ENCODE data around the gene CNN2. TPM values are rescaled to one million over a fixed set of nuclear protein-coding genes. Genes with fewer than 3 reads are reported as not detected.

CNN2 gene
- total RNA-seq, 2 experiments from 2014 or later = 123 to 130 TPM

- H3K4me3 Mint-ChIP-seq = no peak overlapping the region
- peaks cover 31% of the 10 kb centered on the region for H3K27me3 Mint-ChIP-seq
- no peaks in the 10 kb centered on the region for H3K9me3 Mint-ChIP-seq
- peaks cover 3% of the 10 kb centered on the region for H3K36me3 Mint-ChIP-seq
- intact Hi-C loops (cut with micrococcal nuclease) = no loop called here
- ChIA-PET CTCF (interaction anchor here (1.2 to 1.5 kb wide), 2 partner anchors 10 to 15 kb away, joined by 3 read pairs; partner anchors contain the start of gene WDR18), POLR2A (interaction anchor here (1.2 kb wide), 1 partner anchor 16 kb away, joined by 3 read pairs; no protein-coding TSS in a partner anchor)
- no peak for DNase-seq
- no peak overlapping the region for H3K27ac Mint-ChIP-seq
- peaks cover 15% of the 10 kb centered on the region for H3K4me1 Mint-ChIP-seq (ENCODE audit: low read depth)
Measured at GRCh38 chr19:999379-999719, 27.1 kb upstream of the CNN2 start.

GRCh38 chr19:1000095-1000494 is 26.3 kb upstream of the CNN2 start, which contains the start of gene GRIN3B:
Gene GRIN3B, plus strand, starts transcription at chr19:1000419. Its CDS starts 19 bp downstream, at chr19:1000438.
- H3K9me3 Mint-ChIP-seq = no peaks in the 10 kb centered on the region
- peaks cover 31% of the 10 kb centered on the region for H3K27me3 Mint-ChIP-seq
- no peak within 1 kb of the TSS for H3K4me3 Mint-ChIP-seq
- peaks cover 15% of the 10 kb centered on the region for H3K4me1 Mint-ChIP-seq (ENCODE audit: low read depth)
- ChIA-PET CTCF (interaction anchor here (0.9 to 1.6 kb wide), 4 partner anchors 16 to 244 kb away, joined by 3 to 6 read pairs (median 3); partner anchors contain the start of gene WDR18), POLR2A (no interaction called here)
- intact Hi-C loops (cut with micrococcal nuclease) = loop anchor here (2.0 kb wide), 2 partner anchors 21 to 241 kb away; partner anchors contain the start of genes ATP5F1D, RNU6-2 and TMEM259
- H3K27ac Mint-ChIP-seq = no peak within 1 kb of the TSS
- peak; percentile 86 for DNase-seq
- peaks cover 3% of the 10 kb centered on the region for H3K36me3 Mint-ChIP-seq

- intact Hi-C loops (cut with micrococcal nuclease) = loop anchor here (1.0 to 2.0 kb wide), 3 partner anchors 20 to 240 kb away; partner anchors contain the start of genes ATP5F1D, RNU6-2 and TMEM259
- H3K27me3 Mint-ChIP-seq = peaks cover 31% of the 10 kb centered on the region
- H3K36me3 Mint-ChIP-seq = peaks cover 3% of the 10 kb centered on the region
- ChIA-PET CTCF (interaction anchor here (0.5 to 1.6 kb wide), 8 partner anchors 24 to 243 kb away, joined by 3 to 6 read pairs (median 3); partner anchors contain the start of gene CFD), POLR2A (interaction anchor here (0.9 to 1.0 kb wide), 2 partner anchors 12 to 79 kb away, joined by 3 read pairs; no protein-coding TSS in a partner anchor)
- H3K4me3 Mint-ChIP-seq = no peak overlapping the region
- no peak for DNase-seq
- no peaks in the 10 kb centered on the region for H3K9me3 Mint-ChIP-seq
- H3K4me1 Mint-ChIP-seq (ENCODE audit: low read depth) = peaks cover 15% of the 10 kb centered on the region
- H3K27ac Mint-ChIP-seq = no peak overlapping the region
Measured at GRCh38 chr19:1000591-1001537, 25.5 kb upstream of the CNN2 start.

- Mint-ChIP-seq H3K9me3 (no peaks in the 10 kb centered on the region), H3K27me3 (peaks cover 29% of the 10 kb centered on the region), H3K4me3 (no peak overlapping the region), H3K36me3 (no peaks in the 10 kb centered on the region), H3K4me1 (ENCODE audit: low read depth) (peaks cover 11% of the 10 kb centered on the region), H3K27ac (no peak overlapping the region)
- ChIA-PET POLR2A (interaction anchor here (0.9 to 1.0 kb wide), 2 partner anchors 11 to 79 kb away, joined by 3 read pairs; no protein-coding TSS in a partner anchor), CTCF (interaction anchor here (0.7 to 1.6 kb wide), 6 partner anchors 23 to 242 kb away, joined by 3 to 6 read pairs (median 3); partner anchors contain the start of gene CFD)
- intact Hi-C loops (cut with micrococcal nuclease) = loop anchor here (1.0 to 2.0 kb wide), 3 partner anchors 19 to 239 kb away; partner anchors contain the start of genes ATP5F1D, RNU6-2 and TMEM259
- peak; percentile 78 for DNase-seq
Measured at GRCh38 chr19:1001538-1002166, 24.8 kb upstream of the CNN2 start.

GRCh38 chr19:1002600-1002999 is 23.8 kb upstream of the CNN2 start:
- Mint-ChIP-seq H3K27me3 (peaks cover 27% of the 10 kb centered on the region), H3K4me3 (no peak overlapping the region), H3K9me3 (no peaks in the 10 kb centered on the region), H3K27ac (no peak overlapping the region), H3K36me3 (no peaks in the 10 kb centered on the region), H3K4me1 (ENCODE audit: low read depth) (peaks cover 9% of the 10 kb centered on the region)
- no peak for DNase-seq
- ChIA-PET POLR2A (interaction anchor here (0.7 kb wide), 1 partner anchor 37 kb away, joined by 3 read pairs; no protein-coding TSS in a partner anchor), CTCF (interaction anchor here (0.5 to 1.0 kb wide), 2 partner anchors 88 to 146 kb away, joined by 3 read pairs; no protein-coding TSS in a partner anchor)
- intact Hi-C loops (cut with micrococcal nuclease) = no loop called here

- ChIA-PET CTCF (interaction anchor here (1.0 kb wide), 1 partner anchor 147 kb away, joined by 3 read pairs; no protein-coding TSS in a partner anchor), POLR2A (no interaction called here)
- Mint-ChIP-seq H3K9me3 (no peaks in the 10 kb centered on the region), H3K4me3 (no peak overlapping the region), H3K4me1 (ENCODE audit: low read depth) (peaks cover 5% of the 10 kb centered on the region), H3K27me3 (peaks cover 21% of the 10 kb centered on the region), H3K27ac (no peak overlapping the region), H3K36me3 (peaks cover under 1% of the 10 kb centered on the region)
- no peak for DNase-seq
- intact Hi-C loops (cut with micrococcal nuclease) = no loop called here
Measured at GRCh38 chr19:1003283-1003682, 23.1 kb upstream of the CNN2 start.

GRCh38 chr19:1004204-1004802 is 22.1 kb upstream of the CNN2 start:
- ChIA-PET POLR2A (no interaction called here), CTCF (no interaction called here)
- intact Hi-C loops (cut with micrococcal nuclease) = no loop called here

GRCh38 chr19:1004803-1005664 is 21.4 kb upstream of the CNN2 start:
- CTCF ChIA-PET = interaction anchor here (0.6 to 1.8 kb wide), 2 partner anchors 16 to 23 kb away, joined by 5 read pairs; no protein-coding TSS in a partner anchor
- intact Hi-C loops (cut with micrococcal nuclease) = no loop called here
- Mint-ChIP-seq H3K4me3 (no peak overlapping the region), H3K4me1 (ENCODE audit: low read depth) (peaks cover 5% of the 10 kb centered on the region), H3K36me3 (peaks cover 2% of the 10 kb centered on the region), H3K27ac (no peak overlapping the region), H3K9me3 (no peaks in the 10 kb centered on the region), H3K27me3 (peaks cover 8% of the 10 kb centered on the region)
- DNase-seq = no peak
- POLR2A ChIA-PET = no interaction called here

More at GRCh38 chr19:1004204-1004802, 22.1 kb upstream of the CNN2 start:
- DNase-seq = no peak
- Mint-ChIP-seq H3K9me3 (no peaks in the 10 kb centered on the region), H3K27ac (no peak overlapping the region), H3K4me1 (ENCODE audit: low read depth) (peaks cover 5% of the 10 kb centered on the region), H3K36me3 (peaks cover 2% of the 10 kb centered on the region), H3K4me3 (no peak overlapping the region), H3K27me3 (peaks cover 13% of the 10 kb centered on the region)

- peaks cover 2% of the 10 kb centered on the region for H3K36me3 Mint-ChIP-seq
- POLR2A ChIA-PET = no interaction called here
Measured at GRCh38 chr19:1006711-1007398, 19.6 kb upstream of the CNN2 start.

GRCh38 chr19:1007399-1008251 is 18.8 kb upstream of the CNN2 start:
- peaks cover 1% of the 10 kb centered on the region for H3K27me3 Mint-ChIP-seq
- peaks cover 1% of the 10 kb centered on the region for H3K4me1 Mint-ChIP-seq (ENCODE audit: low read depth)
- H3K9me3 Mint-ChIP-seq = no peaks in the 10 kb centered on the region
- intact Hi-C loops (cut with micrococcal nuclease) = no loop called here
- ChIA-PET CTCF (no interaction called here), POLR2A (no interaction called here)
- H3K4me3 Mint-ChIP-seq = no peak overlapping the region
- H3K27ac Mint-ChIP-seq = no peak overlapping the region
- H3K36me3 Mint-ChIP-seq = peaks cover 2% of the 10 kb centered on the region
- DNase-seq = no peak

More at GRCh38 chr19:1006711-1007398, 19.6 kb upstream of the CNN2 start:
- intact Hi-C loops (cut with micrococcal nuclease) = no loop called here
- Mint-ChIP-seq H3K27me3 (peaks cover 5% of the 10 kb centered on the region), H3K4me3 (no peak overlapping the region), H3K4me1 (ENCODE audit: low read depth) (peaks cover 3% of the 10 kb centered on the region), H3K9me3 (no peaks in the 10 kb centered on the region), H3K27ac (peak overlapping the region; percentile 28)
- no peak for DNase-seq
- CTCF ChIA-PET = interaction anchor here (1.8 kb wide), 1 partner anchor 25 kb away, joined by 5 read pairs; no protein-coding TSS in a partner anchor

All from activated CD4-positive, alpha-beta memory T cell treated with anti-CD3 and anti-CD28 coated beads for 36 hours (primary cell).